Esophagus squamous epithelium (tissue), 4 donors: ENCODE results near the gene DRD4.

ENCODE experiments used
- POLR2A ChIP-seq, 4 donors: fragments of 450-650 bp; IDR thresholded peaks; one replicate each; pipeline ENCODE4 v1.6.1; 2017; ENCODE audit warnings: antibody characterized with exemption in 4 of 4, mild to moderate bottlenecking in 4 of 4, moderate library complexity in 3 of 4
- TF ChIP-seq, protein P1 (sequence below), 6 experiments: fragments of 450-650 bp in 4 of 6; fragments of 200-600 bp in 2 of 6; sonication (generic) in 2 of 6; IDR thresholded peaks; one replicate each; pipeline ENCODE4 v1.5.1; 2016 to 2019; ENCODE audit warnings: antibody characterized with exemption in 6 of 6, mild to moderate bottlenecking in 4 of 6, moderate library complexity in 4 of 6

DNA sequence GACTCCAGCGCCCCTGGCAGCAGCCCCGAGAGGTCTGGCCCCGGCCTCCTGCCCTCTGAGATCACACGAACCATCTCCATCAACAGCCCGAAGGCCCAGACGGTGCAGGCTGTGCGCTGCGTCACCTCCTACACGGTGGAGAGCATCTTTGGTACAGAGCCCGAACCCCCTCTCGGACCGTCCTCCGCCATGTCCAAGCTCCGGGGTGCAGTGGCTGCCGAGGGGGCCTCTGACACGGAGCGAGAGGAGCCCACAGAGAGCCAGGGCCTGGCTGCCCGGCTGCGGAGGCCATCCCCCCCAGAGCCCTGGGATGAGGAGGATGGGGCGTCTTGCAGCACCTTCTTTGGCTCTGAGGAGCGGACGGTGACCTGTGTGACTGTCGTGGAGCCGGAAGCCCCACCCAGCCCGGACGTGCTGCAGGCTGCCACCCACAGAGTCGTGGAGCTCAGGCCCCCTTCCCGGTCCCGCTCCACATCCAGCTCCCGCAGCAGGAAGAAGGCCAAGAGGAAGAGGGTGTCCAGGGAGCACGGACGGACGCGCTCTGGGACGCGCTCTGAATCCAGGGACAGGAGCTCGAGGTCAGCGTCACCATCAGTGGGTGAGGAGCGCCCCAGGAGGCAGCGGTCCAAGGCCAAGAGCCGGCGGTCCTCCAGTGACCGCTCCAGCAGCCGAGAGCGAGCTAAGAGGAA is 29.0 kb upstream of the DRD4 start:
- TF ChIP-seq POLR2A (IDR thresholded peaks at IDR 0.05): no peak
- TF ChIP-seq, protein P1, sequence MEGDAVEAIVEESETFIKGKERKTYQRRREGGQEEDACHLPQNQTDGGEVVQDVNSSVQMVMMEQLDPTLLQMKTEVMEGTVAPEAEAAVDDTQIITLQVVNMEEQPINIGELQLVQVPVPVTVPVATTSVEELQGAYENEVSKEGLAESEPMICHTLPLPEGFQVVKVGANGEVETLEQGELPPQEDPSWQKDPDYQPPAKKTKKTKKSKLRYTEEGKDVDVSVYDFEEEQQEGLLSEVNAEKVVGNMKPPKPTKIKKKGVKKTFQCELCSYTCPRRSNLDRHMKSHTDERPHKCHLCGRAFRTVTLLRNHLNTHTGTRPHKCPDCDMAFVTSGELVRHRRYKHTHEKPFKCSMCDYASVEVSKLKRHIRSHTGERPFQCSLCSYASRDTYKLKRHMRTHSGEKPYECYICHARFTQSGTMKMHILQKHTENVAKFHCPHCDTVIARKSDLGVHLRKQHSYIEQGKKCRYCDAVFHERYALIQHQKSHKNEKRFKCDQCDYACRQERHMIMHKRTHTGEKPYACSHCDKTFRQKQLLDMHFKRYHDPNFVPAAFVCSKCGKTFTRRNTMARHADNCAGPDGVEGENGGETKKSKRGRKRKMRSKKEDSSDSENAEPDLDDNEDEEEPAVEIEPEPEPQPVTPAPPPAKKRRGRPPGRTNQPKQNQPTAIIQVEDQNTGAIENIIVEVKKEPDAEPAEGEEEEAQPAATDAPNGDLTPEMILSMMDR (IDR thresholded peaks at IDR 0.05): no peak
